H1 (cell line): ENCODE data around the gene MYBPC3. TPM values are rescaled to one million over a fixed set of nuclear protein-coding genes. Genes with fewer than 3 reads are reported as not detected.

Experiments
- CTCF ChIA-PET: fragments of 300-600 bp; sonication (Branson Sonifier 250); formaldehyde crosslinking; loops from one replicate; lab custom pipeline; 2021; ENCODE audit not compliant: partially characterized antibody; lab: Charles Lee
- POLR2A ChIA-PET: fragments of 300-600 bp; sonication (Branson Sonifier 250); formaldehyde crosslinking; loops from one replicate; lab custom pipeline; 2021; ENCODE audit warnings: inconsistent platforms; ENCODE audit not compliant: partially characterized antibody; lab: Charles Lee
- DNase-seq, 2 experiments: peaks; one replicate each; pipeline versions ENCODE4 v3.0.0 to v3.0.0-alpha.2; 2010 to 2022; ENCODE audit warnings: low spot score in 2 of 2, low read depth in 1 of 2, mixed read lengths in 1 of 2
- FAIRE-seq: peaks from 2 replicates; lab custom pipeline; 2011; peaks lifted over from hg19 to GRCh38; lab: Jason Lieb, UNC
- H2AFZ ChIP-seq: 2 replicates; pipeline ENCODE4 v1.8.1; 2012; ENCODE audit warnings: low read length, inconsistent platforms
- H2AK5ac ChIP-seq: 2 replicates; pipeline ENCODE4 v1.6.1; 2013; ENCODE audit warnings: low read depth, low read length
- H2BK120ac ChIP-seq: replicated peaks from 2 replicates; pipeline ENCODE3; 2013; ENCODE audit warnings: low read depth, low read length, inconsistent platforms
- H2BK12ac ChIP-seq: 2 replicates; pipeline ENCODE4 v1.6.1; 2013; ENCODE audit warnings: low read depth, low read length
- H2BK15ac ChIP-seq: 2 replicates; pipeline ENCODE4 v1.6.1; 2013; ENCODE audit warnings: low read length
- H2BK20ac ChIP-seq: 2 replicates; pipeline ENCODE4 v1.6.1; 2013; ENCODE audit warnings: low read length
- H2BK5ac ChIP-seq: 2 replicates; pipeline ENCODE4 v1.6.1; 2013; ENCODE audit warnings: low read depth, low read length
- H3K14ac ChIP-seq: 2 replicates; pipeline ENCODE4 v1.6.1; 2013; ENCODE audit warnings: inconsistent platforms; ENCODE audit not compliant: insufficient read length
- H3K18ac ChIP-seq: 2 replicates; pipeline ENCODE4 v1.6.1; 2013; ENCODE audit warnings: low read length; ENCODE audit errors: extremely low read depth
- H3K23ac ChIP-seq: 2 replicates; pipeline ENCODE4 v1.6.1; 2013; ENCODE audit warnings: inconsistent platforms; ENCODE audit not compliant: insufficient read length
- H3K23me2 ChIP-seq: 2 replicates; pipeline ENCODE4 v1.6.1; 2013; ENCODE audit warnings: low read depth, low read length
- H3K27ac ChIP-seq: 2 replicates; pipeline ENCODE4 v1.6.1; 2011; ENCODE audit warnings: low read depth, low read length, inconsistent platforms
- H3K27me3 ChIP-seq, 4 experiments: replicated peaks in 1 of 4; 1 replicate in 1 of 4; 2 replicates in 3 of 4; pipeline versions ENCODE4 v1.6.1 to v1.8.1; 2011 to 2013; ENCODE audit warnings: low read length in 3 of 4, mild to moderate bottlenecking in 3 of 4, inconsistent platforms in 2 of 4, mixed read lengths in 2 of 4, moderate library complexity in 1 of 4; ENCODE audit not compliant: control insufficient read depth in 3 of 4, insufficient read depth in 3 of 4; ENCODE audit errors: extremely low read depth in 1 of 4
- H3K36me3 ChIP-seq, 4 experiments: 2 replicates each; pipeline versions ENCODE4 v1.6.1 to v1.8.1; 2011 to 2013; ENCODE audit warnings: mild to moderate bottlenecking in 4 of 4, low read length in 3 of 4, moderate library complexity in 2 of 4, control low read depth in 1 of 4, inconsistent platforms in 1 of 4; ENCODE audit not compliant: insufficient read depth in 4 of 4, control insufficient read depth in 2 of 4
- H3K4ac ChIP-seq: replicated peaks from 2 replicates; pipeline ENCODE3; 2013; ENCODE audit warnings: low read length, low read depth, mixed read lengths, inconsistent platforms; ENCODE audit not compliant: insufficient read length
- H3K4me1 ChIP-seq, 4 experiments: replicated peaks in 1 of 4; 1 replicate in 1 of 4; 2 replicates in 3 of 4; pipeline versions ENCODE4 v1.6.1 to v1.8.1; 2011 to 2013; ENCODE audit warnings: low read length in 3 of 4, inconsistent platforms in 2 of 4, mixed read lengths in 1 of 4; ENCODE audit not compliant: insufficient read depth in 4 of 4, control insufficient read depth in 3 of 4
- H3K4me2 ChIP-seq, 2 experiments: 2 replicates each; pipeline versions ENCODE4 v1.6.1 to v1.8.1; 2011 to 2013; ENCODE audit warnings: low read depth in 2 of 2, low read length in 2 of 2, control low read depth in 1 of 2, inconsistent platforms in 1 of 2, mild to moderate bottlenecking in 1 of 2; ENCODE audit not compliant: insufficient read depth in 1 of 2
- H3K4me3 ChIP-seq, 4 experiments: fragments of 200-600, 300-600 bp in 1 of 4; sonication (generic), shearing (Covaris generic), sonication (Bioruptor Twin) in 1 of 4; 2 replicates each; pipeline versions ENCODE4 v1.5.1 to v1.8.1; 2011 to 2016; ENCODE audit warnings: low read length in 4 of 4, low read depth in 3 of 4, control low read depth in 2 of 4, inconsistent platforms in 2 of 4, mild to moderate bottlenecking in 2 of 4, mixed read lengths in 1 of 4, moderate library complexity in 1 of 4; ENCODE audit not compliant: insufficient read depth in 2 of 4; ENCODE audit errors: extremely low read depth in 1 of 4
- H3K56ac ChIP-seq: replicated peaks from 2 replicates; pipeline ENCODE3; 2013; ENCODE audit warnings: low read depth, mild to moderate bottlenecking, mixed read lengths, low read length, inconsistent platforms; ENCODE audit not compliant: insufficient read length
- H3K79me1 ChIP-seq: 2 replicates; pipeline ENCODE4 v1.6.1; 2013; ENCODE audit warnings: low read depth, low read length, control low read depth
- H3K79me2 ChIP-seq, 2 experiments: 2 replicates each; pipeline versions ENCODE4 v1.6.1 to v1.8.1; 2012 to 2013; ENCODE audit warnings: low read length in 2 of 2, mild to moderate bottlenecking in 2 of 2, inconsistent platforms in 1 of 2; ENCODE audit not compliant: insufficient read depth in 2 of 2, control insufficient read depth in 1 of 2
- H3K9ac ChIP-seq, 4 experiments: replicated peaks in 1 of 4; 1 replicate in 1 of 4; 2 replicates in 3 of 4; pipeline versions ENCODE4 v1.6.1 to v1.8.1; 2011 to 2013; ENCODE audit warnings: low read depth in 3 of 4, low read length in 3 of 4, control low read depth in 2 of 4, mild to moderate bottlenecking in 2 of 4, moderate library complexity in 2 of 4, inconsistent platforms in 1 of 4; ENCODE audit errors: extremely low read depth in 1 of 4
- H3K9me3 ChIP-seq, 2 experiments: 2 replicates each; pipeline versions ENCODE4 v1.6.1 to v1.8.1; 2012 to 2013; ENCODE audit warnings: mild to moderate bottlenecking in 2 of 2, moderate library complexity in 2 of 2, control low read depth in 1 of 2, inconsistent platforms in 1 of 2, low read depth in 1 of 2, low read length in 1 of 2, mixed read lengths in 1 of 2; ENCODE audit not compliant: insufficient read depth in 2 of 2
- H4K20me1 ChIP-seq, 2 experiments: replicated peaks in 1 of 2; 2 replicates each; pipeline versions ENCODE3 to v1.8.1; 2011 to 2013; ENCODE audit warnings: inconsistent platforms in 2 of 2, low read length in 2 of 2, mild to moderate bottlenecking in 1 of 2; ENCODE audit not compliant: insufficient read depth in 2 of 2, control insufficient read depth in 1 of 2
- H4K5ac ChIP-seq: 2 replicates; pipeline ENCODE4 v1.6.1; 2013; ENCODE audit warnings: low read length, low read depth, mixed read lengths, inconsistent platforms; ENCODE audit not compliant: insufficient read length
- H4K8ac ChIP-seq: 2 replicates; pipeline ENCODE4 v1.8.0; 2013; ENCODE audit warnings: mild to moderate bottlenecking, moderate library complexity, low read length, inconsistent platforms; ENCODE audit not compliant: insufficient read depth; ENCODE audit errors: extremely low read depth
- H4K91ac ChIP-seq: replicated peaks from 2 replicates; pipeline ENCODE3; 2013; ENCODE audit warnings: low read length, mixed read lengths, inconsistent platforms; ENCODE audit not compliant: insufficient read length
- ATF2 ChIP-seq: IDR thresholded peaks from 2 replicates; pipeline ENCODE4 v1.6.1; 2012; ENCODE audit warnings: low read length, inconsistent platforms
- ATF3 ChIP-seq: IDR thresholded peaks from 2 replicates; pipeline ENCODE4 v1.6.1; 2011; ENCODE audit warnings: low read depth, mild to moderate bottlenecking, low read length; ENCODE audit not compliant: insufficient read depth
- BRCA1 ChIP-seq: IDR thresholded peaks from 2 replicates; pipeline ENCODE4 v1.6.1; 2012; ENCODE audit warnings: low read depth, low read length, improper control_type of control experiment
- CTCF ChIP-seq, 3 experiments: IDR thresholded peaks; 1 replicate in 2 of 3; 2 replicates in 1 of 3; pipeline versions ENCODE4 v1.5.1 to v1.6.1; 2011; ENCODE audit warnings: low read length in 3 of 3, mild to moderate bottlenecking in 3 of 3, inconsistent platforms in 2 of 3, low read depth in 1 of 3, moderate library complexity in 1 of 3; ENCODE audit not compliant: insufficient read depth in 1 of 3; ENCODE audit errors: control extremely low read depth in 1 of 3
- KDM5A ChIP-seq: fragments of 200-600 bp; IDR thresholded peaks from 2 replicates; pipeline ENCODE4 v1.7.1; 2012; ENCODE audit warnings: mild to moderate bottlenecking, low read length, inconsistent platforms, mixed read lengths
- TBP ChIP-seq: IDR thresholded peaks from 2 replicates; pipeline ENCODE4 v1.6.1; 2011; ENCODE audit warnings: low read depth, low read length, improper control_type of control experiment
- TCF12 ChIP-seq: IDR thresholded peaks from 2 replicates; pipeline ENCODE4 v1.6.1; 2011; ENCODE audit warnings: low read depth, mild to moderate bottlenecking, low read length
- USF2 ChIP-seq: IDR thresholded peaks from 2 replicates; pipeline ENCODE4 v1.6.1; 2011; ENCODE audit warnings: low read length, improper control_type of control experiment
- WGBS, 2 experiments: shearing (Covaris generic) in 1 of 2; methylation state at CpG; one replicate each; pipeline versions ENCODE4 v1.1.6 to v1.1.7; 2013 to 2015; ENCODE audit warnings: low lambda C conversion rate in 2 of 2, mixed read lengths in 2 of 2, inconsistent platforms in 1 of 2, low coverage in 1 of 2, missing lambda C conversion rate in 1 of 2; ENCODE audit not compliant: insufficient replicate concordance in 2 of 2, insufficient coverage in 1 of 2, insufficient read length in 1 of 2; ENCODE audit errors: extremely low coverage in 1 of 2, missing lambda C conversion rate in 1 of 2; 5-methylcytosine and 5-hydroxymethylcytosine counted together
- polyA plus RNA-seq, 7 experiments: library from polyadenylated mRNA; depleted of rRNA in 3 of 7; stranded (reverse) in 5 of 7; unstranded in 2 of 7; fragments of >200 nt in 5 of 7; fragments of 200-250 nt in 2 of 7; gene quantifications; 1 replicate in 5 of 7; 2 replicates in 1 of 7; 4 replicates in 1 of 7; pipeline versions ENCODE4 v1.2.1 to v1.2.3, GENCODE V29; 2011 to 2013; ENCODE audit warnings: missing spikeins in 2 of 7, mixed read lengths in 2 of 7
- total RNA-seq: library from RNA; stranded (reverse); fragmentation: NEBNext Ultra II Directional; extraction: Animal tissue kit (Norgen Biotek cat#: 25700); gene quantifications from 2 replicates; pipeline ENCODE4 v1.2.1, GENCODE V29; 2021

Gene MYBPC3
- total and polyA plus RNA-seq, 2 of the 8 experiments (the other 6 are each of a cell fraction or from before 2014, with no cell fraction given), result 0.05 TPM; not detected in 1

- Histone ChIP-seq H3K27me3 (no peaks in the 10 kb centered on the region), H3K18ac (no peak overlapping the region), H3K4ac (no peak overlapping the region), H3K9me3 (no peaks in the 10 kb centered on the region), H3K9ac (no peak overlapping the region), H2AFZ (no peak overlapping the region), H2AK5ac (no peak overlapping the region), H3K23ac (no peak overlapping the region), H3K4me3 (no peak overlapping the region), H3K4me2 (no peak overlapping the region), H4K91ac (no peak overlapping the region), H4K8ac (no peak overlapping the region), H2BK20ac (no peak overlapping the region), H2BK15ac (no peak overlapping the region), H2BK12ac (no peak overlapping the region), H2BK5ac (no peak overlapping the region), H3K36me3 (no peaks in the 10 kb centered on the region), H2BK120ac (no peak overlapping the region), H4K20me1 (no peaks in the 10 kb centered on the region), H3K79me1 (no peaks in the 10 kb centered on the region), H3K23me2 (no peaks in the 10 kb centered on the region), H3K4me1 (peaks cover 0 to 3% (median 1%) of the 10 kb centered on the region in 4 experiments; a peak in 5 of 7 replicates), H3K27ac (no peak overlapping the region), H3K14ac (no peak overlapping the region), H4K5ac (no peak overlapping the region), H3K79me2 (no peaks in the 10 kb centered on the region), H3K56ac (no peak overlapping the region)
- POLR2A ChIA-PET, result no interaction called here
- 95% methylated on average over 7 of the region's 7 CpGs; no CpG with 5 or more reads in 1 of the 2 experiments for WGBS, 2 experiments
- CTCF ChIA-PET, result interaction anchor here (0.6 to 4.7 kb wide), 14 partner anchors 12 to 137 kb away, joined by 3 to 78 read pairs (median 4); partner anchors contain the start of genes MYBPC3, NR1H3 and SLC39A13
- no peak for FAIRE-seq
- no peak for DNase-seq
- no peak for TF ChIP-seq USF2
- TF ChIP-seq KDM5A, result no peak
- no peak for TF ChIP-seq BRCA1
- no peak for TF ChIP-seq TCF12
- TF ChIP-seq CTCF (IDR thresholded peaks at IDR 0.05; ENCODE audit: control extremely low read depth in 1 of 3, insufficient read depth in 1 of 3, low read depth in 1 of 3, low read length in 3 of 3), result no peak
- TF ChIP-seq ATF3, result no peak
- TF ChIP-seq ATF2, result no peak
- TF ChIP-seq TBP, result no peak
Measured at GRCh38 chr11:47372422-47372821, 19.9 kb upstream of the MYBPC3 start.
